HG03196 (cell line): ENCODE results near the gene CCDC192.
A peak's percentile ranks its signal among the peaks of the same experiment; 100 is the strongest.

Source experiments
- ATAC-seq: cut with Tn5 transposase; IDR thresholded peaks from one replicate; pipeline ENCODE4 v1.9.1; 2021; ENCODE audit not compliant: unreplicated experiment

Gene CCDC192

GRCh38 chr5:127872494-127872893 is 169.3 kb downstream of the CCDC192 start:
- ATAC-seq = no peak

DNA sequence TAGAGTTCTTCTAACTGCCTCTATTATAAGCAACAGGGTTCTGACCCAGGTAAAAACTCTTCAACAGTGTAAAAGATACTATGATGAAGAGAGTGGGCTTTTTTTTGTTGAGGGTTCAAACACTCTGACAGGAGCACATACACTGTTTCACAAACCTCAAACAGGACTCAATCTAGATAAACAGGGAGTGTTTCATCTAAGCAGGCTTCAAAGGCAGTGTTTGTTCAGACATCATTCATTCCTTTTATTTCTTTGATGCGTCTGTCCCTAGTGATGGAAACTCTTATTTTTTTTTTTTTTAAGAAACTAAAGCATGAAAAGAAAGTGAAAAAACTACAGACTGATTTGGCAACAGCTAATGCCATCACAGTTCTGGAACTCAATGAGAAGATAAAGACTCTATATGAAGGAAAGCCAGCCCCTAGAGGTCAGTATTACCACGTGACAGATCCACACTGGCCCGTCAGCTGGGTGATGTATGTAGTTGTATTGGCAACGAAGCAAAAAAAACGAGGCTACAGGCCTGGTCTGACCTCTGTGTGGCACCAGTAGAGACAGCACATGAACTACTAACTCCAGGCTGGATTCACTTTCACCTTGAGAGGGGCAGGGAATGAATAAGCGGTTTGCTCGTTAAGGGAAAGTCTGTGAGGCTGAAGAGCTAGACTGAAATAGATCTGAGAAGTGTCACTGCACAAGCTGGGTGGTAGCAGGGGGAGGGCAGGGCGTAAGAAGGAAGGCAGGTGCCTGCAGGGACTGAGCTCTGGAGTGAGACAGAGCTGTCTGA is 172.2 kb downstream of the CCDC192 start:
- ATAC-seq = peak; percentile 91

- ATAC-seq = no peak
These were observed 173.2 kb downstream of the CCDC192 start for GRCh38 chr5:127876384-127876783.

GRCh38 chr5:127878174-127878750 is 175.1 kb downstream of the CCDC192 start:
- no peak for ATAC-seq

DNA sequence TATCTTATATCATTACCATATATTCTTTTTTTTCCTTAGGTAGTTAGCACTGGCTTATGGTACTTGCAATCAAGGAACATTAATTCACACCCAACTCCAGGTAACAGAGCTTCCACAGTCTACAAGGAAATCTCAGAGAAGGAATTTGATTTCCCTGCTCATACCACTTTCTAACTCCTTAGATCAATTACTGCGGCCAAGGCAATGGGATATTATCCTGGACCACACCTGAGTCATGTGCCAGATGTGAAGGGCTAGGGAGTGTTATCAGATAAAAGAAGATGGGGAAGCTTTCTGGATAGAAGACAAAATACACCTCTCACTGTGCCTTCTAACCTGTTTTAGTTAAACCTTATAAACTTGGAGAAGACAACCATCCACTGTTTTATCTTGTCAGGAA is 181.2 kb downstream of the CCDC192 start:
- no peak for ATAC-seq

DNA sequence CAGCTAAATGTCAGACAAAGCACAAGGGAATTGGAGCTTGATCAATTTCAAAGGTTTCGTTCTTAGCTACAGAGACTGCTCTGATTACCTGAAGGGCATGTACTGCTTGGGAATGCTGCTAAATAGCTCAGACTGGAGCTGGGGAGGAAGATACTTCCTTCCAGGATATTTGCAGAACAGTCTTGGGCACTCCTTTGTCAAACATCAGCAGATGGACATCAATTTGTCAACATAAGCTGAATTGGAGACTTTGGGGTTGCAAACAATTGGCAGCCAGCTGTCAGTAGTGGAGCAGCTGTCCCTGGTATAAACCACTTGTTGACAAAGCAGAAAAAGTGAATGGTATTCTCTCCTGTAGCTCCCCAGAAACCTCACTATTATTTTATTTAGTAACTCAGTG is 182.0 kb downstream of the CCDC192 start:
- no peak for ATAC-seq

- no peak for ATAC-seq
These were observed 182.9 kb downstream of the CCDC192 start for GRCh38 chr5:127886081-127886480.

- no peak for ATAC-seq
These were observed 184.1 kb downstream of the CCDC192 start for GRCh38 chr5:127887282-127887681.

DNA sequence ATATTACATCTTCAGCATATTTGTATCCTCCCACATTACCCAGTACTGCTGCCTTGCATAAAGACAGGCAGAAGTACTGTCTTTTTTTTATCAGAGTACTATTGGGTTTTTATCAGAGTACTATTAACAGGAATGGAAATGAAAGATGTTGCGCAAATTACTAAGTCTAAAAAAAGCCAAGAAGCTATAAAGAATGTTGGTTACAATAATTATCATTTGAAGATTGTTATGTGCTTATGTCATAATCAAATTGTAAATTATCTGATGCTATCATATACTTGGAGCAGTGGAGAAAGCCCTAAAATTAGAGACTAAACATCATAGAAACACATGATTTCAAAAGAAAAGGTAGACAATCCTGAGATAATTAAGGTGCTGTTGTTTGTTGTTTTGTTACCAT is 188.8 kb downstream of the CCDC192 start:
- ATAC-seq = no peak

DNA sequence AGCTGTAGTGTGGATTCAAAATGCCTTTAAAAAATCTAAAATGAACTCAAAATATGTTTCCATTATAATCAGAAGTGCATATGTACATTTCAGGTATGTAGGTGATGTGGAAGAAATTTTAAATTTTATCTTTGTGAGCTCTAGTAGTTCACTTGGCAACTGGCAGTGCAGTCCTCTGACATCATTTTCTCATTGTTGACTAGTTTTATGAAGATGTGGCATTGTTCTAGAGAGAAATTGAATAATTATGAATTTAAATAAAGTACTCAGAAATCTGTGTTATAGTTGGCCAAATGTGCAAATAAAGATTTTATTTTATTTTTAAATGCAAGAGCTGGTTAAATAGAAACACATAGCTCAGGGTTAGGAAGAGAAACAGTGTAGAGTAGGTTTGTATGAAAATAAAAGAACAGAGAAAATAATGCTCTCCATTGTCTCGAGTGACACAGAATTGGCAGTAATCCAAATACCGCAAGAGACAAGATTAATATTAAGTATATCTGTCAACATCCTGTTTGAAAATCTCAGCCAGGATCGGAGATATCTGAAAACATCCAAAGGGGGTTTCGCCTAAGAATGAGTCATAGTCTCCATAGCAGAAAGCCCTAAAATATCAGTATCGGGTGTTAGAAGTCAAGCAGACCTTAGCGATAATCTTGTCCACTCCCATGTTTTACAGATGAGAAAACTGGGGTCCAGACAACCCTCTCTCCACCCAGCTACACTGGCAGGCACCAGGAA is 189.4 kb downstream of the CCDC192 start:
- ATAC-seq = no peak

- ATAC-seq = no peak
These were observed 190.0 kb downstream of the CCDC192 start for GRCh38 chr5:127893232-127893631.

GRCh38 chr5:127894461-127894860 is 191.3 kb downstream of the CCDC192 start:
- no peak for ATAC-seq

- ATAC-seq = no peak
These were observed 195.5 kb downstream of the CCDC192 start for GRCh38 chr5:127898551-127899213.

DNA sequence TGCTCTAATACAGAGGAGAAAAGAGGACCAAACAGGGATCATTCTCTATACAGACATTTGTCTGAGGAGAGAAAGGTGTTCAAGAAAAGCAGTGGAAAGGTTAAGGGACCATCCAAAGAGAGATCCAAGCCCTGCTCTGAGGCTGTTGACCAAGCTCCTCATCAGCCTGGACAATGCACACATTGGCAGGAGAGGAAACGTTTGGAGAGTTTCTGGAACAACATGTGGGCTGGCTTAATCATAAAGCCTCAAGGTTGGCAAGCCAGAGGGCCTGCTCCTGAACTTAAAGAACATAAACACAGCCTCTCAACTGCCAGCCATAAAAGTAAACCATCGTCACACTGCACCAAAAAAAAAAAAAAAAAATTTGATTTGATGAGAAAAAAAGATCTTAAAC is 196.0 kb downstream of the CCDC192 start:
- ATAC-seq = no peak

GRCh38 chr5:127906562-127907204 is 203.5 kb downstream of the CCDC192 start:
- no peak for ATAC-seq

DNA sequence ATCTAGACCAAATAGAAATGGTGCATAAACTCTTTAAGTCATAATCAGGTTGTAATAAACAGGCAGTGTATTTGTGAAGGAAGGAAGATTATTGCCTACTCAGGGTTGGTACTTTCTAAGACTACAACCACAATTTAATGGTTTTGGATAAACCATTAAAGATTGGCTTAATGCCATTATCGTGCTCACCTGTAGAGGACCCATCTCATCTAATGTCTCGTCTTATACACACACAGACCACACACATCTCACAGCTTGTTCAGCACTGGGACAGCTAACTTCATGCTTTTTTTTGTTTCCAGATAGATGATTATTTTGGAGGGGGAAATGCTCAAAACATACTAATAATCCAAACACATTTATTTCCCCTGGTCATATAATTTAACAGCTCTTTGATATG is 204.7 kb downstream of the CCDC192 start:
- no peak for ATAC-seq

DNA sequence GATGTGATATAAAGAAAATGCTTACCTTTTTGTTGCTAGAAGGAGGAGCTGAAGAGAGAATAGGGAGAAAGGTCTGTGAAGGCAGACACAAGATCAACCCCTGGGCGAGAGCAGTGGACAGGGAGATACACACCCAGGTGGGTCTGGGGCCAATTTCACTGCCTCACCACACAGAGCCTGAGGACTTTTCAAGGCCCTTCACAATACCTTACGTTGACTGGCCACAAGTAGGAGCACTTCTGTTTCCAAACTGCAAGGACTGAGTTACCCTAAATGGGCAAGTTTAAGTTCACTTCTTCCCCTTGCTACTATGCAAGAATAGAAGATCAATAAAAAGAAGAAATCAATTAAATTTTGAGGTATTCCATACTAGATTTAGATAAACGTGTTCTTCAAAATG is 205.9 kb downstream of the CCDC192 start:
- ATAC-seq = peak; percentile 74

GRCh38 chr5:127909821-127910220 is 206.6 kb downstream of the CCDC192 start:
- no peak for ATAC-seq

- ATAC-seq = no peak
These were observed 207.2 kb downstream of the CCDC192 start for GRCh38 chr5:127910307-127910956.

DNA sequence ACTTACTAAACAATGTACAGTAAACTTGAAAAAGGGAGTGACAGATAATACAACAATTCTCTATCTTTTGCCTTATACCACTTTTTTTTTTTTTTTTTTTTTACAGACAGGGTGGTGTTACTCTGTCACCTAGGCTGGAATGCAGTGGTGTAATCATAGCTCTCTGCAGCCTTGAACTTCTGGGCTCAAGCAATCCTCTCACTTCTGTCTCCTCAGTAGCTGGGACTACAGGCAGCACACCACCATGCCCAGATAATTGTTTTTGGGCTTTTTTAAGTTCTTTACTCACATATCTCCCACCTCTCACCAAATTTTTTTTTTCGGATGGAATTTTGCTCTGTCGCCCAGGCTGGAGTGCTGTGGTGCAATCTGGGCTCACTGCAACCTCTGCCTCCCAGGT is 208.4 kb downstream of the CCDC192 start:
- no peak for ATAC-seq

DNA sequence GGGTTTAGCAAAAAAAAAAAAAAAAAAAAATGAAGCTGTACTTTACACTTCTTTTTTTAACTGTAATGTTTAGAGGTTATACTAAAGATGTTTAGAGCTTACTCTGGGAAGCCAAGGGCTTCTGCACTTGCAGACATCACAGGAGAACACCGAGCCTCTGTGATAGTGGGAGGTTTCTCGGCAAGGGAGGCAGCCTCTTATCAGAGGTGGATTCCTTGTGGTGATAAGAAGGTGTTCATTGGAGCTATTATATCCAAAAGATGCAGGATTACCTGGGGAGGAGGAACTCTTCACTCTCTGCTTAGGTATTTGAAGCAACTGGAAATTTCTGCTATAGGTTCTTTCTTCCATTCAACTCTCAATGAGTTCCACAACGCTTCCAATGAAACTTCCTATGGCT is 209.2 kb downstream of the CCDC192 start:
- ATAC-seq = no peak
